ENCODE data around the gene ZBTB33.
A peak's percentile ranks its signal among the peaks of the same experiment; 100 is the strongest.

Gene ZBTB33

DNA sequence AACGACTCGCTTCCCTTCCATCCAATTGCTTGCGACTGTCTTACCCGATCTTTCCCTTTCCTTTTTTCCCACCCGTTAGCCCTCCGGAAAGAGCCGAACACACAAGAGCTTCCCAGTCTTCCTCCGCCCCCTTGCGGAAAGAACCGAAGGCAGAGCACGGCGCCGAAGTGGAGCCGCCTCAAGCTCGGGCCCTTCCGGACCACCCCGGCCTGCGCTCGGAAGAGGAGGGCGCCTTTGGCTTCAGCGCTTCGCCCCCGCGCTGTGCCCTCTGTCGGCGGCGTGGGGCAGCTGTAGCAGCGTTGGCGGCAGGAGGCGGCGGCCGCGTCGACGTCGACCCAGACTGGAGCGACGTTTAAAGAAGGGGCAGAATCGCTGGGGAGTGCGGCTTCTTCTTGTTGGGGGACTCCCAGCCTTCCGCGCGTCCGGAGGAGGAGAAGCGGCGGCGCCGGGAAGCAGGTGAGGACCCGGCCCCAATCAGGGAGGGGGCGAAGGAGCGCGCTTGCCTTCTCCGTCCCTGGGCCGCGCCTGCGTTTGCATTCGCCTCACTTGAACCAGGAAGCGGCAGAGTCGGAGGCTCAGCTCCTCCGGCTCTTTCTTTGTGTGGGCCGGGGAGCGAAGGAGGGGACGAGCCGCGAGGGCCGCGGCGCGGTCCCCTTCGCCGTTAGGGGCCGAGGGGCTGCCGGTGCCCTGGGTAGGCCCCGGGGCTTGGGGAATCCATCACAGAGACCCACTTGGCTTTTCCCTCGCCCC is at the start of gene ZBTB33 (continued):
- TF ChIP-seq MYNN (tag by site-specific recombination; IDR thresholded peaks at IDR 0.05; ENCODE audit: borderline replicate concordance) (no peak), ZNF670 (tag by site-specific recombination; IDR thresholded peaks at IDR 0.05; ENCODE audit: low read depth) (no peak), ZNF211 (tag by site-specific recombination; IDR thresholded peaks at IDR 0.05; ENCODE audit: low read depth) (no peak), KLF10 (tag by site-specific recombination; IDR thresholded peaks at IDR 0.05) (no peak), ZNF248 (tag by site-specific recombination; IDR thresholded peaks at IDR 0.05) (no peak), ZSCAN23 (tag by site-specific recombination; IDR thresholded peaks at IDR 0.05) (no peak), ZNF658 (tag by site-specific recombination; IDR thresholded peaks at IDR 0.05) (no peak), RBAK (tag by site-specific recombination; IDR thresholded peaks at IDR 0.05) (no peak), ZNF221 (tag by site-specific recombination; IDR thresholded peaks at IDR 0.05; ENCODE audit: borderline replicate concordance) (no peak), ZNF558 (tag by site-specific recombination; IDR thresholded peaks at IDR 0.05) (no peak), KLF16 (tag by site-specific recombination; IDR thresholded peaks at IDR 0.05) (no peak), ZNF266 (tag by site-specific recombination; IDR thresholded peaks at IDR 0.05; ENCODE audit: low read depth) (no peak), ZNF837 (tag by site-specific recombination; IDR thresholded peaks at IDR 0.05) (no peak), ZNF473 (tag by site-specific recombination; IDR thresholded peaks at IDR 0.05) (no peak), ZNF23 (tag by site-specific recombination; IDR thresholded peaks at IDR 0.05; ENCODE audit: borderline replicate concordance) (no peak), ZNF600 (tag by site-specific recombination; IDR thresholded peaks at IDR 0.05) (peak; percentile 36; the same call in 1 of the 2 replicates), ZNF24 (tag by site-specific recombination; IDR thresholded peaks at IDR 0.05) (no peak), ZNF623 (tag by site-specific recombination; IDR thresholded peaks at IDR 0.05) (no peak), IKZF3 (tag by site-specific recombination; IDR thresholded peaks at IDR 0.05) (peak; percentile 66), ZBTB48 (tag by site-specific recombination; IDR thresholded peaks at IDR 0.05) (peak; percentile 85), ZNF560 (tag by site-specific recombination; IDR thresholded peaks at IDR 0.05; ENCODE audit: borderline replicate concordance) (no peak), KLF7 (tag by site-specific recombination; IDR thresholded peaks at IDR 0.05; ENCODE audit: borderline replicate concordance) (no peak), YY2 (tag by site-specific recombination; IDR thresholded peaks at IDR 0.05) (no peak), MEIS1 (CRISPR knock-in tag; IDR thresholded peaks at IDR 0.05; ENCODE audit: borderline replicate concordance) (no peak), ZNF596 (tag by site-specific recombination; IDR thresholded peaks at IDR 0.05) (no peak), ZXDB (tag by site-specific recombination; IDR thresholded peaks at IDR 0.05) (0 out of 2 replicates have a peak, but pooled peaks have one; percentile 48), ZEB2 (tag by site-specific recombination; IDR thresholded peaks at IDR 0.05) (peak; percentile 5; the same call in 1 of the 2 replicates), ZFP41 (tag by site-specific recombination; IDR thresholded peaks at IDR 0.05; ENCODE audit: borderline replicate concordance) (no peak)
- TF ChIP-seq, protein P1, sequence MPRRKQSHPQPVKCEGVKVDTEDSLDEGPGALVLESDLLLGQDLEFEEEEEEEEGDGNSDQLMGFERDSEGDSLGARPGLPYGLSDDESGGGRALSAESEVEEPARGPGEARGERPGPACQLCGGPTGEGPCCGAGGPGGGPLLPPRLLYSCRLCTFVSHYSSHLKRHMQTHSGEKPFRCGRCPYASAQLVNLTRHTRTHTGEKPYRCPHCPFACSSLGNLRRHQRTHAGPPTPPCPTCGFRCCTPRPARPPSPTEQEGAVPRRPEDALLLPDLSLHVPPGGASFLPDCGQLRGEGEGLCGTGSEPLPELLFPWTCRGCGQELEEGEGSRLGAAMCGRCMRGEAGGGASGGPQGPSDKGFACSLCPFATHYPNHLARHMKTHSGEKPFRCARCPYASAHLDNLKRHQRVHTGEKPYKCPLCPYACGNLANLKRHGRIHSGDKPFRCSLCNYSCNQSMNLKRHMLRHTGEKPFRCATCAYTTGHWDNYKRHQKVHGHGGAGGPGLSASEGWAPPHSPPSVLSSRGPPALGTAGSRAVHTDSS (tag by site-specific recombination; IDR thresholded peaks at IDR 0.05) = no peak
- TF ChIP-seq, protein P2, sequence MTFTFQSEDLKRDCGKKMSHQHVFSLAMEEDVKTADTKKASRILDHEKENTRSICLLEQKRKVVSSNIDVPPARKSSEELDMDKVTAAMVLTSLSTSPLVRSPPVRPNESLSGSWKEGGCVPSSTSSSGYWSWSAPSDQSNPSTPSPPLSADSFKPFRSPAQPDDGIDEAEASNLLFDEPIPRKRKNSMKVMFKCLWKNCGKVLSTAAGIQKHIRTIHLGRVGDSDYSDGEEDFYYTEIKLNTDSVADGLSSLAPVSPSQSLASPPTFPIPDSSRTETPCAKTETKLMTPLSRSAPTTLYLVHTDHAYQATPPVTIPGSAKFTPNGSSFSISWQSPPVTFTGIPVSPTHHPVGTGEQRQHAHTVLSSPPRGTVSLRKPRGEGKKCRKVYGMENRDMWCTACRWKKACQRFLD (tag by site-specific recombination; IDR thresholded peaks at IDR 0.05) = no peak
- TF ChIP-seq, protein P3, sequence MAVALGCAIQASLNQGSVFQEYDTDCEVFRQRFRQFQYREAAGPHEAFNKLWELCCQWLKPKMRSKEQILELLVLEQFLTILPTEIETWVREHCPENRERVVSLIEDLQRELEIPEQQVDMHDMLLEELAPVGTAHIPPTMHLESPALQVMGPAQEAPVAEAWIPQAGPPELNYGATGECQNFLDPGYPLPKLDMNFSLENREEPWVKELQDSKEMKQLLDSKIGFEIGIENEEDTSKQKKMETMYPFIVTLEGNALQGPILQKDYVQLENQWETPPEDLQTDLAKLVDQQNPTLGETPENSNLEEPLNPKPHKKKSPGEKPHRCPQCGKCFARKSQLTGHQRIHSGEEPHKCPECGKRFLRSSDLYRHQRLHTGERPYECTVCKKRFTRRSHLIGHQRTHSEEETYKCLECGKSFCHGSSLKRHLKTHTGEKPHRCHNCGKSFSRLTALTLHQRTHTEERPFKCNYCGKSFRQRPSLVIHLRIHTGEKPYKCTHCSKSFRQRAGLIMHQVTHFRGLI (tag by site-specific recombination; IDR thresholded peaks at IDR 0.05) = no peak
- TF ChIP-seq, protein P4, sequence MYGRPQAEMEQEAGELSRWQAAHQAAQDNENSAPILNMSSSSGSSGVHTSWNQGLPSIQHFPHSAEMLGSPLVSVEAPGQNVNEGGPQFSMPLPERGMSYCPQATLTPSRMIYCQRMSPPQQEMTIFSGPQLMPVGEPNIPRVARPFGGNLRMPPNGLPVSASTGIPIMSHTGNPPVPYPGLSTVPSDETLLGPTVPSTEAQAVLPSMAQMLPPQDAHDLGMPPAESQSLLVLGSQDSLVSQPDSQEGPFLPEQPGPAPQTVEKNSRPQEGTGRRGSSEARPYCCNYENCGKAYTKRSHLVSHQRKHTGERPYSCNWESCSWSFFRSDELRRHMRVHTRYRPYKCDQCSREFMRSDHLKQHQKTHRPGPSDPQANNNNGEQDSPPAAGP (tag by site-specific recombination; IDR thresholded peaks at IDR 0.05) = no peak
- TF ChIP-seq, protein P5, sequence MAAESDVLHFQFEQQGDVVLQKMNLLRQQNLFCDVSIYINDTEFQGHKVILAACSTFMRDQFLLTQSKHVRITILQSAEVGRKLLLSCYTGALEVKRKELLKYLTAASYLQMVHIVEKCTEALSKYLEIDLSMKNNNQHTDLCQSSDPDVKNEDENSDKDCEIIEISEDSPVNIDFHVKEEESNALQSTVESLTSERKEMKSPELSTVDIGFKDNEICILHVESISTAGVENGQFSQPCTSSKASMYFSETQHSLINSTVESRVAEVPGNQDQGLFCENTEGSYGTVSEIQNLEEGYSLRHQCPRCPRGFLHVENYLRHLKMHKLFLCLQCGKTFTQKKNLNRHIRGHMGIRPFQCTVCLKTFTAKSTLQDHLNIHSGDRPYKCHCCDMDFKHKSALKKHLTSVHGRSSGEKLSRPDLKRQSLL (tag by site-specific recombination; IDR thresholded peaks at IDR 0.05) = no peak
- TF ChIP-seq, protein P6, sequence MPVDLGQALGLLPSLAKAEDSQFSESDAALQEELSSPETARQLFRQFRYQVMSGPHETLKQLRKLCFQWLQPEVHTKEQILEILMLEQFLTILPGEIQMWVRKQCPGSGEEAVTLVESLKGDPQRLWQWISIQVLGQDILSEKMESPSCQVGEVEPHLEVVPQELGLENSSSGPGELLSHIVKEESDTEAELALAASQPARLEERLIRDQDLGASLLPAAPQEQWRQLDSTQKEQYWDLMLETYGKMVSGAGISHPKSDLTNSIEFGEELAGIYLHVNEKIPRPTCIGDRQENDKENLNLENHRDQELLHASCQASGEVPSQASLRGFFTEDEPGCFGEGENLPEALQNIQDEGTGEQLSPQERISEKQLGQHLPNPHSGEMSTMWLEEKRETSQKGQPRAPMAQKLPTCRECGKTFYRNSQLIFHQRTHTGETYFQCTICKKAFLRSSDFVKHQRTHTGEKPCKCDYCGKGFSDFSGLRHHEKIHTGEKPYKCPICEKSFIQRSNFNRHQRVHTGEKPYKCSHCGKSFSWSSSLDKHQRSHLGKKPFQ (tag by site-specific recombination; IDR thresholded peaks at IDR 0.05) = no peak

All from HEK293 (cell line).